Kidney capillary endothelial cell (primary cell): ENCODE results near the gene HDAC10.
A peak's percentile ranks its signal among the peaks of the same experiment; 100 is the strongest.
"Not testable (repeated sequence)": the region's sequence is repeated elsewhere in the genome, so short reads cannot be mapped to it uniquely, and the experiment has no call there.

Experiments used
- DNase-seq: peaks from one replicate; pipeline ENCODE4 v3.0.0-alpha.2; 2018; ENCODE audit warnings: low spot score

HDAC10 gene

GRCh38 chr22:50284479-50284878, 33.4 kb upstream of the HDAC10 start:
- DNase-seq: no peak

GRCh38 chr22:50283821-50284220, 32.8 kb upstream of the HDAC10 start:
- no peak for DNase-seq

DNA sequence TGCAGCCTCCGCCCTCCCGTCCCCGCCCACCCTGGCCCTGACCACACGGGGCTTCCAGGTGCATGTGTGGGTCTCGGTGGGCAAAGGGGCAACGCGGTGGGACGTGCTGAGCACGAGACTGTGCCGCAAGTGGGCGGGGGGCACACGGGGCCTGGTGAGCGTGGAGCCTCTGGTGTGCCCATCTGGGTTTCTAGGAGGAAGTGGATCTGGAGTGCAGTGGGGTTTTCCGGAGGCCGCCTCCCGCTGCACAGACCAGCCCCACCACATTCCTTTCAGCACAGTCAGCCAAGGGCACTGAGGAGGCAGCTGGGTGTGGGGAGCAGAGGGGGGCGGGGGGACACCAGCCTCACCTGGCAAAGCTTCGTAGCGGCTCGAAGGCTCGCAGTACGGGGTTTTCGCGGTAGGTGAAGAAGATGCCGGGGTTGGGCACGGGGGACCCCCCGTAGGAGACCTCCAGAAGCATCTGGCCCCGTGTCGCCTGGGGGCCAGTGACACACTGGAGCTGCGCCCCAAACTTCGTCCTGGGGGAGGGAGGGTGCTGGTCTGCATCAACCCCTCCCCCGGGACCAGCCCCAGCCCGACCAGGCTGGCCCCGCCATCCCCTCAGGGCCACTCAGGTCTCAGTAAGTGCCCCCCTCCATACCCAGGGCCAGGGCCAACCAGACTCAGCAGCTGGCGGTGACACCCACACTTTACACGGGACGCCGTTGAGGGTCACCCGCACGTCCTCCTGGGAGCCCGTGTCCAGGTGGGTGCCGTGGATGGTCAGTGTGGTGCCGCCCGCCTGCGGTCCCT, 31.5 kb upstream of the HDAC10 start:
- DNase-seq: no peak

DNA sequence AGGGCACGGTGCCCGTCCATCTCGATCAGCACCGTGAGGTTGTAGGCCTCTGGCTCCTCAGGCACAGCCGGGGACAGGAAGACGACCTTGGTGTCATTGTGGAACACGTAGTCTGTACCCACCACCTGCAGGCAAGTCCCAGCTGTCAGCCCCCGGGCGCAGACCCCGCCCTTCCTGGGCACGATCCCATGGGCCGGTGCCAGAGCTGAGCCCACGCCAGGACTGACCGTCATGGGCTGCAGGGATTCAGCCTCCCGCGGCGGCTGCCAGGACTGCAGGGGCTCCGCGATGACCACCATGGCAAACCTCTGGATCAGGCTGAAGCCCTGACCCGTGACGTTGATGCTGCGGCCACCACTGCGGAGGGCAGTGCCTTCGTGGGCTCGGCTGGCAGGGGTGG, 30.9 kb upstream of the HDAC10 start:
- DNase-seq: no peak

DNA sequence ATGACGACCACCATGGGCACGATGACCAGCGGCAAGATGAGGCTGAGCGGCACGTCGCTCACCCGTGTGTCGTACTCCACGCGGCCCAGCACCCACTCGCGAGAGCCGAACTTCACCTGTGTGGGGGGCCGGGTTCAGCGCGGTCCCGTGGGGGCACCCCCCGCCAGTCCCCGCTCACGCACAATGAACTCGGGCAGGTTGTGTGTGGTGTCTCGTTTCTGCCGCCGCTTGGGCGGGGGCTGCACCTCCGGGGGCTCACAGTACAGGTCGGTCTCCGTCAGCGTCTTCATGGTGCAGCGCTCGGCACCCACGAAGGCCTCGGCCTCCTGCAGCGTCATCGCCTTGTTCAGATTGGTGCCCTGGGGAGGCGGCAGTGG, 30.3 kb upstream of the HDAC10 start:
- DNase-seq: no peak

DNA sequence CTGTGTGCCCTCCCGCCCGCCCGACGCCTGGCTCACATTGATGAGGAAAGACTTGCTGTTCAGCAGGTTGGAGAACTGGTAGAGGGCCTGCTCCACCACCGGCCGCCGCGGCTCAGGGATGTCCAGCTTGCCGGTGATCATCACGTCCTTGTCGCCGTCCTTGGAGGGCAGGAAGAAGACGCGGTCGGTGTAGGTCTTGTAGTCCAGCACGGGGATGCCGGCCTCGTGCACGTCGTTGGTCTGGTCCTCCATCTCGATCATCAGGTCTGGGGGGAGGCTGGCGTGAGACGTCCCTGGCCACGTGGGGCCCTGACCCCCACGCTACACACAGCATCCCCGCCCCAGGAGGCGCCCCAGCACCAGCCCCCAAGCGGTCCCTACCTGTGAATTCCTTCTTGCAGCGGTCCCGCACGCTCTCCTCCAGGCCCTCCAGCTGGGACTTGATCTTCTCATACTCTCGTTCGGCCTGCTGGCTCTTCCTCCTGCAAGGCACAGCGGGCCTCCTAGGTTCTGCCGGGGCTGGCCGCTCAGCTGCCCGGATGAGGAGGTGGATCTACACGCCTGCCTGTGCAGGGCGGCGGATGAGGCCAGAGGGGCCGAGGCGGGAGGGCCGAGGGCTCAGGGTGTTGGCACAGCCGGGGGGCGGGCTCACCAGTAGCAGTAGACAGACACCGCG, 29.8 kb upstream of the HDAC10 start:
- DNase-seq: no peak

GRCh38 chr22:50280022-50280707, 29.1 kb upstream of the HDAC10 start:
- DNase-seq: no peak

- no peak for DNase-seq
Measured at GRCh38 chr22:50278956-50279619, 28.0 kb upstream of the HDAC10 start.

DNA sequence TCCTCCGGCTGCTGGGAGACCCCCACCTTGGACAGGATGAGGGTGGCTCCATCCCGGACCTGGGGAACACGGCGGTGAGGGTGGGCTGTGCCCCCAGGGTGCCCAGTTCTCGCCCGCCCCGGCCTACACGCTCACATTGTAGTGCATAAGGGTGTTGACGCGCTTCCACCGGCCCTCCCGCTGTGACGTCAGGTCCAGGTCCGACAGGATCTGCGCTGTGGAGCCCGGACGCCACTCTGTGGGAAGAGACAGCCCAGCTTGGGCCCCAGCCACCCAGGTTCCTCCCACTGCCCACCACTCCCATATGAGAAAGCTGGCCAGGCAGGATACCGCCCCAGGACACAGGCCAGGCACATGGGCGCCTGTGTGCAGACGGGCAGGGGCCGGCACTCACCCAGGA, 27.4 kb upstream of the HDAC10 start:
- no peak for DNase-seq

DNA sequence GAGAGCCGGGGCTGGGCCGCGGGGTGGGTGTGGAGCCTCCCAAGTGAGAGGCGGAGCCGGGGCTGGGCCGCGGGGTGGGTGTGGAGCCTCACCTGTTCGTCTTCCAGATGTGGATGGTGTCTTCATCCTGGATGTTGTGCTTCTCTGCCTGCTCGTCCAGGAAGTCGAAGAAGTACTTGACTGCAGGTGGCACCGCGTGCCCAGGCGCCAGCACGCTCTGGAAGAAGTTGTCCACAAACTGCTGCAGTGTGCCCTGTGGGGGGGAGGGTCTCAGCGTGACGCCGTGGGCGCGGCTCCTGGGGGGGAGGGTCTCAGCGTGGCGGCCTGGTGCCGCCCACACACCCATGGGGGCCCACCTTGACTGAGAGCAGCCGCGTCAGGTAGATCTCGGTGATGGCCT, 26.7 kb upstream of the HDAC10 start:
- DNase-seq: no peak

DNA sequence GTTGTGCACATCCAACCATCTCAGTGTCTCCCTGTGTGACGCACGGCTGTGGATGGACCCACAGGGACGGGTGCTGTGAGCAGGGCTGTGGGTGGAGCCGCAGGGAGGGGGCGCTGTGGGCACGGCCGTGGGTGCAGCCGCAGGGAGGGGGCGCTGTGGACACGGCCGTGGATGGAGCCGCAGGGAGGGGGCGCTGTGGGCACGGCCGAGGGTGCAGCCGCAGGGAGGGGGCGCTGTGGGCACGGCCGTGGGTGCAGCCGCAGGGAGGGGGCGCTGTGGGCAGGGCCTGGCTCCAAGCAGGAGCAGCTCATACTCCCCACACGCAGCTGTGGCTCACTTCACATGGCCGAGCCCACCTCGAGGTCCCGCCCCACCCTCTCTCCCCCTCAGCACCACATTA, 25.1 kb upstream of the HDAC10 start:
- DNase-seq: no peak

GRCh38 chr22:50275181-50276055, 24.4 kb upstream of the HDAC10 start:
- DNase-seq: no peak

- DNase-seq: no peak
Measured at GRCh38 chr22:50274771-50275170, 23.7 kb upstream of the HDAC10 start.

- no peak for DNase-seq
Measured at GRCh38 chr22:50274311-50274710, 23.2 kb upstream of the HDAC10 start.

- DNase-seq: not testable (repeated sequence)
Measured at GRCh38 chr22:50273781-50274180, 22.7 kb upstream of the HDAC10 start.

DNA sequence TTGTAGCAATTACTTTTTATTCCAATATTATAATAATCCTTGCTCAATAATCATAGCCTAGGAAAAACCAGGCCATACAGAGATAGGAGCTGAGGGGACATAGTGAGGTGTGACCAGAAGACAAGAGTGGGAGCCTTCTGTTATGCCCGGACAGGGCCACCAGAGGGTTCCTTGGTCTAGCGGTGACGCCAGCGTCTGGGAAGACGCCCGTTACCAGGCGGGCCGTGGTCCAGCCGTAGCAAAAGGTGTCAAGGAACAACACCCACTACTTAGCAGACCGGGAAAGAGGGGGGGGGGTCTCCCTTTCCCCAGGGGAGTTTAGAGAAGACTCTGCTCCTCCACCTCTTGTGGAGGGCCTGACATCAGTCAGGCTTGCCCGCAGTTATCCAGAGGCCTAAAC, 22.3 kb upstream of the HDAC10 start:
- not testable (repeated sequence) for DNase-seq

DNA sequence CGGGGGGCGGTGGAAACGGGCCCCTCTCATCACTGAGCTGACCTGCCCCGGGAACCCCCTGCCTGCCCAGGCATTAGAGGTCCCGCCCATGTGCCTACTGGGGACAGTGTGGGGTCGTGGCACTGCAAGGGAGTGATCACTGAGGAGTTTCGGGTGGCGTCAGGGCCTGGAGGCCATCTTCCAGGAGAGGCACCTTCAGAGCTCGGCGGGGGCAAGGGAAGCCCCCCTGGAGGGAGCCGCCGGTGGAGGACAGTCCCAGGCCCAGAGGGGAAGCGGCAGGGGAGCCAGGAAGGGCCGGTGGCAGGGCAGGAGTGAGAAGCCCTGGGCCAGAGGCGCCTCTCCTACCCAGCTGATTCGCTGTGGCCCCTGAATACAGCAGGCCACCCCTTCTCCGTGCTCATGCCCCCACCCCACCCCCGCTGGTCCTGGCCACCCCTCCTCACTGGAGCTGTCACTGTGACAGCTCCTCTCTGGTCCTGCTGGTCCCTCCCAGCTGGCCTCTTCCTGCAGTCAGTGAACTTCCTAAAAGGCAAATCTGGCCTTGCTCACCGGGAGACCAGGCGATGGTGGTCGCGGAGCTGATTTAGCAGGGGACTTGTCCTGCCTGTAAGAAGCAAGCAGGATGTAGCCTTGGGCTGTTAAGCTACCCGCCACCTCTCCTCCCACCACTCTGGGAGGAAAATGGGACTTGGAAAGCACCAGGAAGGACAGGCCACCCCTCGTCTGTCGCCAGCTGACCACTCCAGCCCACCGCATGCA, 21.2 kb upstream of the HDAC10 start:
- no peak for DNase-seq

- peak; percentile 65 for DNase-seq
Measured at GRCh38 chr22:50271519-50271970, 20.5 kb upstream of the HDAC10 start.

DNA sequence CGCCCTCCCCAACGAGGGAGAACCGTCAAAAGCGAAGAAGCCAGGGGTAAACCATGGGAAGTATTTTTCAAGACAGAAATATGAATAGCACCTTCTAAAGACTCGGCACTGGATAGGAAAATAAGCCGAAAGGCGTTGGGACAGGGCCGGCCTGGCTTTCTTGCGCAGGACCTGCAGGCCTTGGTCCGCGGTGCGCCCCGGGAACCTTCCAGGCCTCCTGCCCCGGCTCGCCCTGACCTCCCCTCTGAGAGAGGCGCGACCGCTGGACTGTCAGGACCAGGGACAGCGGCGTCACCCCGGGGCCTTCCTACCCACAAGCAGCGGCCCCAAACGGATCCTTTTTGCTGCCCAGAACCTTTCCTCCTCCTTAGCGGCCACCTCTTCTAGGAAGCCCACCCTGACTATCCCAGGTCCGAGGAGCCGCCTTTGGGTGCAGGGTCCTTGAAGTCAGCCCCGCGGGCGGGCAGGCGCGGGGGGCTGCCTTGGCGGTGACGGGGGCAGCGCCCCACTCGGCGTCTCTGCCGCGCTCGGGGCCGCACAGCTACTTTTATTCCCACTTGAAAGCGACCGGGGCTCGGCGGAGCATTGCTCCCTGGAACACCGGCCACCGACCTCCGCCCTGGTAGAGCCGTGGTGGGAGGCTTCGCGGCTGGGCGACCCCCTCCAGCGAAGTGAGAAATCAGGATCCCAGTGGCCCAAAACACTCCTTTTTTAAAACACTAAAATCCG, 19.8 kb upstream of the HDAC10 start:
- DNase-seq: peak; percentile 53
